ENCODE measurements around the gene SLC9A5.

SLC9A5 gene

GRCh38 chr16:67241008-67241900, 7.5 kb upstream of the SLC9A5 start:
- DNase-seq: no peak

- no peak for DNase-seq
Measured at GRCh38 chr16:67242138-67242730, 6.5 kb upstream of the SLC9A5 start.

- DNase-seq: no peak
Measured at GRCh38 chr16:67243481-67243880, 5.3 kb upstream of the SLC9A5 start.

- peak; percentile 82 to 85 for DNase-seq
Measured at GRCh38 chr16:67244387-67245185, 4.2 kb upstream of the SLC9A5 start.

- DNase-seq: no peak
Measured at GRCh38 chr16:67245186-67245585, 3.6 kb upstream of the SLC9A5 start.

- no peak for DNase-seq
Measured at GRCh38 chr16:67245674-67246080, 3.1 kb upstream of the SLC9A5 start.

GRCh38 chr16:67246081-67246755, 2.6 kb upstream of the SLC9A5 start:
- peak; percentile 32 to 55 for DNase-seq

- peak; percentile 27 to 64 for DNase-seq
Measured at GRCh38 chr16:67246756-67247191, 2.0 kb upstream of the SLC9A5 start.

- peak; percentile 96 for DNase-seq
Measured at GRCh38 chr16:67247192-67248072, 1.3 kb upstream of the SLC9A5 start, which contains the start of gene FHOD1. Gene FHOD1, minus strand, starts transcription at chr16:67247481. Its CDS starts 71 bp downstream, at chr16:67247410.

- no peak for DNase-seq
Measured at GRCh38 chr16:67248073-67248400, 742 bp upstream of the SLC9A5 start.

- no peak for DNase-seq
Measured at GRCh38 chr16:67249178-67250044, 632 bp downstream of the SLC9A5 start.

- no peak for DNase-seq
Measured at GRCh38 chr16:67250045-67250327, 1.2 kb downstream of the SLC9A5 start.

GRCh38 chr16:67252609-67253497, 4.1 kb downstream of the SLC9A5 start:
- no peak for DNase-seq

- no peak for DNase-seq
Measured at GRCh38 chr16:67254801-67255552, 6.2 kb downstream of the SLC9A5 start.

- no peak for DNase-seq
Measured at GRCh38 chr16:67255553-67256221, 6.9 kb downstream of the SLC9A5 start.

- DNase-seq: no peak
Measured at GRCh38 chr16:67256701-67257230, 8.0 kb downstream of the SLC9A5 start.

GRCh38 chr16:67257486-67258160, 8.8 kb downstream of the SLC9A5 start:
- no peak for DNase-seq
